Left lung (tissue), 10 donors: ENCODE data around the gene ADCY10. TPM values are rescaled to one million over a fixed set of nuclear protein-coding genes. Genes with fewer than 3 reads are reported as not detected.

ENCODE experiments used
- ATAC-seq: fragments of 200-7000 bp; cut with Tn5 transposase; one replicate; pipeline ENCODE4 v1.9.1; 2020; ENCODE audit warnings: moderate library complexity
- DNase-seq, 4 donors: peaks; one replicate each; pipeline ENCODE4 v3.0.0-alpha.2; 2013 to 2020
- H3K27ac ChIP-seq, 2 donors: fragments of 200-600 bp; sonication (generic) in 1 of 2; one replicate each; pipeline versions ENCODE4 v1.5.0 to v1.8.0; 2020 to 2021
- H3K27me3 ChIP-seq, 2 donors: fragments of 200-600 bp; sonication (generic) in 1 of 2; one replicate each; pipeline versions ENCODE4 v1.5.0 to v1.8.0; 2020 to 2021
- H3K36me3 ChIP-seq, 2 donors: fragments of 200-600 bp; sonication (generic) in 1 of 2; one replicate each; pipeline versions ENCODE4 v1.5.0 to v1.8.0; 2020 to 2021
- H3K4me1 ChIP-seq, 2 donors: fragments of 200-600 bp; one replicate each; pipeline ENCODE4 v1.8.0; 2021
- H3K4me3 ChIP-seq, 2 donors: fragments of 200-600 bp; sonication (generic) in 1 of 2; one replicate each; pipeline versions ENCODE4 v1.5.0 to v1.8.0; 2020 to 2021; ENCODE audit warnings: mild to moderate bottlenecking in 1 of 2
- H3K9me3 ChIP-seq, 2 donors: fragments of 200-600 bp; sonication (generic) in 1 of 2; one replicate each; pipeline versions ENCODE4 v1.5.0 to v1.8.0; 2020 to 2021
- intact Hi-C, 2 donors: fragments of 100-400 bp; cut with DNase I; formaldehyde crosslinking; loops; one replicate each; pipeline versions ENCODE4 v1.11.2 to v1.14.2; 2022
- polyA plus RNA-seq, 6 donors: library from polyadenylated mRNA; unstranded; fragments of 120-200 nt; gene quantifications; one replicate each; pipeline ENCODE4 v1.2.1, GENCODE V29; 2013; ENCODE audit not compliant: insufficient read length in 6 of 6
- total RNA-seq, 2 donors: library from RNA; stranded (reverse); fragmentation: NEBNext Ultra II Directional; extraction: Animal tissue kit (Norgen Biotek cat#: 25700); gene quantifications; one replicate each; pipeline ENCODE4 v1.2.1, GENCODE V29; 2021
- TF ChIP-seq, protein P1 (sequence below), 2 donors: fragments of 200-600 bp; sonication (generic) in 1 of 2; IDR thresholded peaks; one replicate each; pipeline versions ENCODE4 v1.5.0 to v1.8.0; 2021; ENCODE audit warnings: antibody characterized with exemption in 2 of 2
- donor health status: DM: no; HTN: yes; CAD: no.
- donor health status: DM: no; HTN: no; CAD: no.

ADCY10 gene
- total and polyA plus RNA-seq, 8 donors = 0.11 to 0.37 (median 0.21) TPM; not detected in 1

DNA sequence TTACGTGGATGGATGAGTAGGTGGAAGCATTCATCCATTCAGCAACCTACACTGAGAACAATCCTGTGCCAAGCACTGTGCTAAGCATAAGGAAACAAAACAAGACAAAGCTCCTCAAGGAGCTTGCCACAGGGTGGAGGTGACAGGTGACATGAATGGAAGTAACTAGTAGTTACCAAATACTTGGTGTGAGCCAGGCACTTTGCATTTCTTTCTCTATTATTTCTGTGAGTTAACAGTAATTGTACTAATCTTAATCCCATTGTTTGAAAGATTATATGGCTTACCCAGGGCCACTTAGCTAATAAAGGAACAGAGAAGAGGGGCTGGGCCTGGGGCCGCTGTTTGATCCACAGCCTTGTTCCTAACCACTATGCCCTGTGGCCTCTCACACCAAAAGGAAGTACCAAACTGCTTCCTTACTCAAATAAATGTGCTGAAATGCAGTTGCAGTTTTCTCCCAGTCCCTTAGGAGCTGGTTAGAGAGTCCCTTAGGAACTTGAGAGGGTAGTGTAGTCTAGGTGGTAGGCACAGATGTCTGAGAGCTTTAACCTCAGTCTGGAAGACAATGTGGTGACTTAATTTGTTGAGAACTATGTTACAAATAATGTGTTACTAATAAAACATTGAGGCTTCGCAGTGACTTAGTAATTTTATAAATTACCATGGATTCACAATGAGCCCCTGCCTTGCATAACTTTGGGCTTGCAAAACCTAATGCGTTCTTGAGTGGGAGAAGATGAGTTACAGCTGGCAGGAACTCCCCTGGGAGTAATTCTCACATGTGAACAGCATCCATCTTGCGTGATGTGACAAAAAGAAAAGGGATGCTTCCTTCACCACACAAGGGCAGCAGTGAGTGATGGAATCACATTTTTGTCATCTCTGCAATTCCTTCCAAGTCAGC is 122.4 kb downstream of the ADCY10 start:
- Histone ChIP-seq H3K27me3 (no peaks in the 10 kb centered on the region), H3K9me3 (no peaks in the 10 kb centered on the region), H3K27ac (peak overlapping the region in 1 of 2 donors; percentile 63), H3K4me3 (no peak overlapping the region), H3K36me3 (peaks cover 0 to 29% of the 10 kb centered on the region in 2 donors), H3K4me1 (peaks cover 8 to 22% of the 10 kb centered on the region in 2 donors)
- intact Hi-C loops = no loop called here
- DNase-seq (peak in 2 of 4 donors; percentile 86), ATAC-seq (peak; percentile 44)
- TF ChIP-seq, protein P1, sequence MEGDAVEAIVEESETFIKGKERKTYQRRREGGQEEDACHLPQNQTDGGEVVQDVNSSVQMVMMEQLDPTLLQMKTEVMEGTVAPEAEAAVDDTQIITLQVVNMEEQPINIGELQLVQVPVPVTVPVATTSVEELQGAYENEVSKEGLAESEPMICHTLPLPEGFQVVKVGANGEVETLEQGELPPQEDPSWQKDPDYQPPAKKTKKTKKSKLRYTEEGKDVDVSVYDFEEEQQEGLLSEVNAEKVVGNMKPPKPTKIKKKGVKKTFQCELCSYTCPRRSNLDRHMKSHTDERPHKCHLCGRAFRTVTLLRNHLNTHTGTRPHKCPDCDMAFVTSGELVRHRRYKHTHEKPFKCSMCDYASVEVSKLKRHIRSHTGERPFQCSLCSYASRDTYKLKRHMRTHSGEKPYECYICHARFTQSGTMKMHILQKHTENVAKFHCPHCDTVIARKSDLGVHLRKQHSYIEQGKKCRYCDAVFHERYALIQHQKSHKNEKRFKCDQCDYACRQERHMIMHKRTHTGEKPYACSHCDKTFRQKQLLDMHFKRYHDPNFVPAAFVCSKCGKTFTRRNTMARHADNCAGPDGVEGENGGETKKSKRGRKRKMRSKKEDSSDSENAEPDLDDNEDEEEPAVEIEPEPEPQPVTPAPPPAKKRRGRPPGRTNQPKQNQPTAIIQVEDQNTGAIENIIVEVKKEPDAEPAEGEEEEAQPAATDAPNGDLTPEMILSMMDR (IDR thresholded peaks at IDR 0.05) = no peak

DNA sequence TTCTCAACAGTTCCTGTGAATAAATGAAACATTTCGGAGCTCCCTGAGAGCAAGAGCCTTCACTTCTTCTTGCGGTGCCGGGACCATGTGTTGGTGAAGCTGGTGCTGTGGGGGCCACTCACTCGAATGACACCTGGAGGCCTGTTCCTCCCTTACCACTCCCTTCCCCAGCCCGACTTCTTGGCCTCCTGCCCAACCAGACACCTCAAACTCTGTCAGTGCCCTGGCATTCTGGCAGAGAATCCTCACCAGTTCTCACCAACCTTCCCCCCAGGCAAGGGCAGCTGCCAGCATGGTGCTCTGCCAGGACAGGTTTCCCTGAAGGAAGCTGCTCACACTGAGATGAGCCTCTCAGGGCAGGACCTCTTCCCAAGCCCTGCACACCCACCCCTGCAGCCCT is 123.8 kb downstream of the ADCY10 start:
- intact Hi-C loops = no loop called here
- Histone ChIP-seq H3K4me3 (no peak overlapping the region), H3K4me1 (peaks cover 0 to 11% of the 10 kb centered on the region in 2 donors), H3K27me3 (no peaks in the 10 kb centered on the region), H3K9me3 (no peaks in the 10 kb centered on the region), H3K36me3 (peaks cover 0 to 33% of the 10 kb centered on the region in 2 donors), H3K27ac (no peak overlapping the region)
- TF ChIP-seq, protein P1 (IDR thresholded peaks at IDR 0.05) = no peak
- DNase-seq (no peak), ATAC-seq (no peak)

DNA sequence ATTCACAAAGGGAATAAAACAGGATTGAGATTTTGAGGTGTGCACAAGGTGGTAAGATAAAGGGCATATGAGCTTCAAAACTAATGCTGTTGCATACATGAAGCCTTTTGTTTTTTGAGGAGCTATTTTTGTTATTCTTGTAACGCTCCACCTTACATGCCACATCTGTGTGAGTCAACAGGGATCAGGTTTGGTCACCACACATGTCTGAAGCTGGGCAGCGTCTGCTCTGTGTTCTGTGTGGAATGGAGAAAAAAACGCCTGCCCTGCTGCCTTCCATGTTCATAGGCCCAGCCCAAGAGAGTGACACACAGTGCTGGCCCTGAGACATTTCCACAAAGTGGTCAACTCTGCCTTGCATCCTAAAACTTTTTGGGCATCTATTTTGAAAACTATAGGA is 124.4 kb downstream of the ADCY10 start:
- intact Hi-C loops = no loop called here

DNA sequence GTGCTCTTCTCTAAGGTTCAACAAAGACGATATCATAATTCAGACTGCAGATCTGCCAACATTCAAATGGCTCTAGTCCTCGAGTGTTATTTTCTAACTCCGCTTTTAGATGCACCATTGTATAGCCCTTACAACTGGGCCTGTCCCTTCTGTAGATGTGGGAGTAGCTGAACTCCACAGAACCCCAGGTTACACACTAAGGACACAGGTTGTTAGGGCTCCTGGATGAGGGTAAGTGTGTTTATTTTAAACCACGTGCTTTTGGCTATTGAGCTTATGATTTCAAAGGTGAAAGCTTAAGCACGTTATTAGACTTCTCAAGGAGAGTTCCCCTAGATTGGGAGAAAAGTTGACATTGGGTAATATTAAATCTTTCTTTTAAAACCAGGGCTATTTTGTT is 127.4 kb downstream of the ADCY10 start:
- H3K4me3 ChIP-seq = no peak overlapping the region
- ATAC-seq (peak; percentile 93), DNase-seq (no peak)
- no peaks in the 10 kb centered on the region for H3K9me3 ChIP-seq
- intact Hi-C loops = no loop called here
- H3K27ac ChIP-seq = no peak overlapping the region
- H3K36me3 ChIP-seq = peaks cover 0 to 35% of the 10 kb centered on the region in 2 donors
- H3K4me1 ChIP-seq = peaks cover 0 to 10% of the 10 kb centered on the region in 2 donors
- TF ChIP-seq, protein P1 (IDR thresholded peaks at IDR 0.05) = no peak
- no peaks in the 10 kb centered on the region for H3K27me3 ChIP-seq

More for the DNA sequence above, 124.4 kb downstream of the ADCY10 start:
- TF ChIP-seq, protein P1 (IDR thresholded peaks at IDR 0.05) = no peak
- Histone ChIP-seq H3K36me3 (peaks cover 0 to 35% of the 10 kb centered on the region in 2 donors), H3K27ac (no peak overlapping the region), H3K27me3 (no peaks in the 10 kb centered on the region), H3K4me3 (no peak overlapping the region), H3K9me3 (no peaks in the 10 kb centered on the region), H3K4me1 (peaks cover 0 to 11% of the 10 kb centered on the region in 2 donors)
- no peak for ATAC-seq
- no peak for DNase-seq

DNA sequence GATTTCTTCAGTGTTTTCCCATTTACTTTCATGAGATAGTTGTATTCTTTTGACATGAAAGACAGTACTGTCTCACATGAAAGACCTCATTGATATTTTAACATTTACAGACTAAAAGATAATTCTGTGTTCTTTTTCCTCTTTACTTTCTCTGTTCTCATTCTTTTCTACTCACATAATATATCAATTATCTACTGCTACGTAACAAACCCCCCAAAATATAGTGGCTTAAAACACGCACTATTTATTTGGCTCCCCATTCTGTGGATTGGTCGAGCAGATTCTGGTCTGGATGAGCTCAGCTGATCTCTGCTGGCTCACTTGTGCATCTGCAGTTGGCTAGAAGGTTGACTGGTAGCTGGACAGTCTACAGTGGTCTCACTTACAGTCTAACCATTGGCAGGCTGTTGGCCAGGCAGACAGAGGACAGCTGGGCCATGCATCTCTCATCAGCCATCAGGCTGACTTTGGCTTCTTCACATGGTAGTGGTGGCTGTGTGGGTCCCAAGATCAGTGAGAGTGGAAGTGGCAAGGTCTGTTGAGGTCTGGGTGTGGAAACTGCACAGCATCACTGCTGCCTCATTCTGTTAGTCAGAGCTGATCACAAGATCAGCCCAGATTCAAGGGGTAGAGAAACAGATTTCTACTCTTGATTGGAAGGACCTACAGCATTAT is 128.9 kb downstream of the ADCY10 start:
- no peaks in the 10 kb centered on the region for H3K27me3 ChIP-seq
- H3K4me3 ChIP-seq = no peak overlapping the region
- no peaks in the 10 kb centered on the region for H3K9me3 ChIP-seq
- intact Hi-C loops = no loop called here
- no peak overlapping the region for H3K27ac ChIP-seq
- TF ChIP-seq, protein P1 (IDR thresholded peaks at IDR 0.05) = no peak
- peak; percentile 20 for ATAC-seq
- H3K36me3 ChIP-seq = peaks cover 0 to 34% of the 10 kb centered on the region in 2 donors
- H3K4me1 ChIP-seq = no peaks in the 10 kb centered on the region
- DNase-seq = no peak
